Ishikawa (cell line): Measurements from ENCODE around the gene HNF1A.

ENCODE experiments used
- CEBPB ChIP-seq: IDR thresholded peaks from 2 replicates; pipeline ENCODE4 v1.6.1; 2012
- CREB1 ChIP-seq: IDR thresholded peaks from 2 replicates; pipeline ENCODE4 v1.6.1; 2012; ENCODE audit warnings: low read depth
- EGR1 ChIP-seq: IDR thresholded peaks from 2 replicates; pipeline ENCODE4 v1.6.1; 2012
- EP300 ChIP-seq: IDR thresholded peaks from 2 replicates; pipeline ENCODE4 v1.6.1; 2012; ENCODE audit warnings: borderline replicate concordance
- FOXM1 ChIP-seq: IDR thresholded peaks from 2 replicates; pipeline ENCODE4 v1.6.1; 2012; ENCODE audit warnings: low read depth, borderline replicate concordance
- MAX ChIP-seq: IDR thresholded peaks from 2 replicates; pipeline ENCODE4 v1.6.1; 2012
- NFIC ChIP-seq: IDR thresholded peaks from 2 replicates; pipeline ENCODE4 v1.6.1; 2012
- RAD21 ChIP-seq: IDR thresholded peaks from 2 replicates; pipeline ENCODE4 v1.6.1; 2012; ENCODE audit warnings: low read depth
- REST ChIP-seq: IDR thresholded peaks from 2 replicates; pipeline ENCODE4 v1.6.1; 2012; ENCODE audit warnings: low read depth, mild to moderate bottlenecking
- TAF1 ChIP-seq: IDR thresholded peaks from 2 replicates; pipeline ENCODE4 v1.6.1; 2012; ENCODE audit warnings: low read depth, mild to moderate bottlenecking
- TCF12 ChIP-seq: IDR thresholded peaks from 2 replicates; pipeline ENCODE4 v1.6.1; 2012; ENCODE audit warnings: low read depth
- TEAD4 ChIP-seq: IDR thresholded peaks from 2 replicates; pipeline ENCODE4 v1.6.1; 2012
- USF1 ChIP-seq: IDR thresholded peaks from 2 replicates; pipeline ENCODE4 v1.6.1; 2012
- YY1 ChIP-seq: IDR thresholded peaks from 2 replicates; pipeline ENCODE4 v1.6.1; 2012; ENCODE audit warnings: low read depth
- ZBTB7A ChIP-seq: IDR thresholded peaks from 2 replicates; pipeline ENCODE4 v1.6.1; 2012; ENCODE audit warnings: low read depth

Gene HNF1A

GRCh38 chr12:120962532-120963020 lies 15.8 kb upstream of the HNF1A start:
- no peak for TF ChIP-seq RAD21
- no peak for TF ChIP-seq TCF12
- TF ChIP-seq REST = no peak
- TF ChIP-seq EGR1 = no peak
- no peak for TF ChIP-seq USF1
- TF ChIP-seq TAF1 = no peak
- TF ChIP-seq TEAD4 = no peak
- no peak for TF ChIP-seq EP300
- TF ChIP-seq NFIC = no peak
- no peak for TF ChIP-seq CEBPB
- TF ChIP-seq ZBTB7A = no peak
- no peak for TF ChIP-seq YY1
- TF ChIP-seq FOXM1 = no peak
- TF ChIP-seq MAX = no peak
- TF ChIP-seq CREB1 = no peak

GRCh38 chr12:120964298-120964697 lies 14.0 kb upstream of the HNF1A start:
- no peak for TF ChIP-seq CREB1
- TF ChIP-seq EGR1 = no peak
- no peak for TF ChIP-seq CEBPB
- TF ChIP-seq EP300 = no peak

- TF ChIP-seq USF1 (no peak), TAF1 (no peak), NFIC (no peak), TEAD4 (no peak), EGR1 (no peak), RAD21 (no peak), FOXM1 (no peak), REST (no peak), CREB1 (no peak), CEBPB (no peak), MAX (no peak), ZBTB7A (no peak), YY1 (no peak), EP300 (no peak), TCF12 (no peak)
Measured at GRCh38 chr12:120965534-120966091, 12.7 kb upstream of the HNF1A start.

- no peak for TF ChIP-seq YY1
- no peak for TF ChIP-seq TAF1
- TF ChIP-seq ZBTB7A = no peak
- TF ChIP-seq NFIC = no peak
- TF ChIP-seq CREB1 = no peak
- no peak for TF ChIP-seq FOXM1
- TF ChIP-seq USF1 = no peak
- TF ChIP-seq CEBPB = no peak
- no peak for TF ChIP-seq TEAD4
- no peak for TF ChIP-seq RAD21
- no peak for TF ChIP-seq REST
- no peak for TF ChIP-seq EGR1
- TF ChIP-seq EP300 = no peak
- TF ChIP-seq TCF12 = no peak
- no peak for TF ChIP-seq MAX
Measured at GRCh38 chr12:120970310-120970709, 8.0 kb upstream of the HNF1A start.
